Measurements from ENCODE around the gene EFNA1.

GRCh38 chr1:155124503-155125463, 2.9 kb upstream of the EFNA1 start:
- TF ChIP-seq CTCF (CRISPR knock-in tag; IDR thresholded peaks at IDR 0.05), result no peak
- no peak for TF ChIP-seq CBX5 (CRISPR knock-in tag; IDR thresholded peaks at IDR 0.05; ENCODE audit: borderline replicate concordance)
- no peak for TF ChIP-seq SMC3 (IDR thresholded peaks at IDR 0.05; ENCODE audit: low read length)
- no peak for TF ChIP-seq HIC2 (CRISPR knock-in tag; IDR thresholded peaks at IDR 0.05; ENCODE audit: low read depth)

All from HepG2 (cell line).